HG03575 (cell line): Measurements from ENCODE around the gene RCOR1.
A peak's percentile ranks its signal among the peaks of the same experiment; 100 is the strongest.
"Not testable (repeated sequence)": the region's sequence is repeated elsewhere in the genome, so short reads cannot be mapped to it uniquely, and the experiment has no call there.

Experiments
- ATAC-seq: cut with Tn5 transposase; IDR thresholded peaks from one replicate; pipeline ENCODE4 v1.9.1; 2021; ENCODE audit not compliant: unreplicated experiment, insufficient number of reproducible peaks, low FRiP score; ENCODE audit errors: extremely low read depth

The RCOR1 gene

GRCh38 chr14:102591944-102592762, at the start of gene RCOR1:
Gene RCOR1, plus strand, starts transcription at chr14:102592649. Its CDS starts 238 bp downstream, at chr14:102592887.
- peak; percentile 38 for ATAC-seq

DNA sequence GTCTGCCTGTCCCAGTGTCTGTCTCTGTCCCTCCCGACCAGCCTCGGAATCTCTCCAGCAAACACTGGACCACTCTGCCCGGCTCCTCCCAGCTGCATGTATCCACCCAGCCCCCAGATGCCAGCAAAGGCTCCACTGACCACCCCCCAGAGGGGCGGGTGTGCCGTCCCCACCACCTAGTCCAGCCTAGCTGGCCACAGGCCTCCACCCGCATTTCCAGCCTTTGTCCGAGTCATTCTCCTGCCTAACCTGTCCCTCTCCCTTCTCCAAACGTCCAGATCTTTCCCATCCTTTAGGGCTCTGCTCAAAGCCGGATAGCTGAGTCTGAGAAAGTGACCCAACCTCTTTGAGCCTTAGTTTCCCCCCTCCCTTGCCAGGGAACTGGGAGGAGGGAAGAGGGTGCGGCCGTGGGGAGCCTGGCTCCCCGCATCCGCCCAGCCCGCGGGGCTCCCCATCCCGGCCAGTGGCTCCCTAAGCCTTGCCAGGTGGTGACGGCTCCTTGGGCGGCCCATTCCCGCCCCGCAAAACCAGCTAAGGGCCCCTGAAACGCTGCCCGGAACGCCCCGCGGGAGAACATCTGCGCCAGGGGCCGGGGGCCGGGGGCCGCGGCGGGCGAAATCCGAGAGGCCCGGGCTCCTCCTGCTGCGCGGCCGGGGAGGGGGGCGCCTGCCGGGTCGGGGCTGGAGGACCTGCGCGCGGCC, 48.3 kb upstream of the RCOR1 start:
- ATAC-seq, result no peak

- ATAC-seq, result no peak
Observed at GRCh38 chr14:102544747-102545460, 47.5 kb upstream of the RCOR1 start.

DNA sequence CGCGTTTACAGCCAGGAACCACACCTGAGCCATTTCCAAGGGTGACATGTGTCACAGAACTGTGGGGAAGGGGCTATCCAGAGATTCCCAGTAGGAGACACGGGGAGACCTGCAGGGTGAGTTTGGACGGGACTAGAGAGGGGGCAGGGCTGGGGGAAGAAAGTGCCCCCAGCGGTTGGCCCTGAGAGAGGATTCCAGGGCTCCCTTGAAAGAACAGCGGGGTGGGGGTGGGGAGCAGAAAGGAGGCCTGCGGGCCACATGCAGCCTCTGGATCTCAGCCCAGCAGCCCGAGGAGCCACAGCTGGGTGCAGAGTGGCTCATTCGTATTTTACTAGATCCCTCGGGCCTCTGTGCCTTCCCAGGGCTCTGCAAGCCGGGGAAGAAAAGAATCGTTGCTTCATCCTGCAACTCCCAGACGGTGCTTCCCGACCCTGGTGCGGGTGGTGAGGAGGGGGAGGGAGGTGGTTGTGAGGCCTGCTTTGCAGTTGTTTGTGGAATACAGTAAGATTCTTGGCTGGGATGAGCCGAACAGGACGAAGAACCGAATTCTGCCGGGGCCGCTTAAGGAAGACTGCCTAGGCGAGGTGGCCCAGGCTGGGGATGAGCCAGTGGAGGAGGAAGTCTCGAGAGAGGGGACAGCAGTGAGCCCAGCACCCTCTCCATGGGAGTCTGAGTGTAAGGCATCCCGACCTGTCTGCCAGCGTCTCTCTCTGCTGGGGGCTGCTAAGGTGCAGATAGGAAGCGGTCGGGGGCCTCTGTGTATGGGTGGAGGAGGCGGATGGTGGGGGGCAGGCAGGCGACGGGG, 46.8 kb upstream of the RCOR1 start:
- no peak for ATAC-seq

DNA sequence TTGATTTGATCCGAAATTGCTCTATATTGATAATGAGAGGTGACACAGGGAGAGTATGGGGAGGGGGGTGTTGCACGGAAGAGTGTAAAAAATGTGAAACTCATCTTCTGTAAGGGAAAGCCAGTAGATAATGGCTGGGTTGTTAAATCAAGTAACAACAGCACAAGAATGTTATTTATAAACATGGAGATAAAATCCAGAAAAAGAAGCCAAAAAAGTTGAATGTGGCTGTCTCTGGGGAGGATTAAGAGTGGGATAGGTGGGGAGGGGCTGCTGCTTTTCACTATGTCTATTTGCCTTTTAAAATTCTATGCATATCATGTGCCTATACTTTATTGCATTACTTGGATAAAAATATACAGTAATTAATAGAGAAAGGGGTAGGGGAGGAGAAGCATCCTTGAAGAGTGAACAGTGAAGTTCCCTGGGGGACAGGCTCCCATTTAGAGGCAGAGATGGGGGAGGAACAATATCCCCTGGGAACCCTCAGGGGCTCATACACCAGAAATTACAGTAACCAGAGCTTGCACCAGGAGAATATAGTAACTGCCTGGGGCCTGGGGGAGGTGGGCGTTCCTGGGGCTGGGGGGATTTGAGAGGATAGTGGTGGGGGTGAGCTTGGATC, 43.7 kb upstream of the RCOR1 start:
- no peak for ATAC-seq

- not testable (repeated sequence) for ATAC-seq
Observed at GRCh38 chr14:102550927-102551401, 41.5 kb upstream of the RCOR1 start.

DNA sequence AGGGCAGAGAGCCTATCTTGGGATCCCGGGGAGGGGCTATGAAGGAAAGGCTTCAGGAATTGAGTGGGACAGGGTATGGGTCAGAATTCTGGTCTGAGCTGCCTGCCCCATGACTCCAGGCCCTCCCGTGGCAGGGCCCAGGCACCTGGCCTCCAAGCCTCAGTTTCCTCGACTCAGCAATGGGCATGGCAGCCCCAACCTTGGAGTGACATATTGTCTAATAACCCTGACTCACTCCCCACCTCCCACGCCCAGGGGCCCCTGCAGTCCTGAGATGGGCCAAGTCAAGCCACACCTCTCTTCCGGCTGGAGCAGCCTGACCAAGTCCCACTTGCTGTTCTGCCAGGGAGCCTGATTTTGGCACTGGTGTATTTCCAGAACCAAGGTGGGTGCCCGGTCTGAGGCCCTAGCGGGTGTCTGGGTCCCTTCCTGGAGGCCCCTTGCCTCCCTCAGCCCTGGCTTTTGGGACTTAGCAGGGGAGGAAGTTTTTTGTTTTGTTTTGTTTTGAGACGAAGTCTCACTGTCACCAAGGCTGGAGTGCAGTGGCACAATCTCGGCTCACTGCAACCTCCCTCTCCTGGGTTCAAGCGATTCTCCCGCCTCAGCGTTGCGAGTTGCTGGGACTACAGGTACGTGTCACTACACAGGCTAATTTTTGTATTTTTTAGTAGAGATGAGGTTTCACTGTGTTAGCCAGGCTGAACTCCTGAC, 40.3 kb upstream of the RCOR1 start:
- no peak for ATAC-seq

GRCh38 chr14:102554821-102555819, 37.3 kb upstream of the RCOR1 start:
- no peak for ATAC-seq

DNA sequence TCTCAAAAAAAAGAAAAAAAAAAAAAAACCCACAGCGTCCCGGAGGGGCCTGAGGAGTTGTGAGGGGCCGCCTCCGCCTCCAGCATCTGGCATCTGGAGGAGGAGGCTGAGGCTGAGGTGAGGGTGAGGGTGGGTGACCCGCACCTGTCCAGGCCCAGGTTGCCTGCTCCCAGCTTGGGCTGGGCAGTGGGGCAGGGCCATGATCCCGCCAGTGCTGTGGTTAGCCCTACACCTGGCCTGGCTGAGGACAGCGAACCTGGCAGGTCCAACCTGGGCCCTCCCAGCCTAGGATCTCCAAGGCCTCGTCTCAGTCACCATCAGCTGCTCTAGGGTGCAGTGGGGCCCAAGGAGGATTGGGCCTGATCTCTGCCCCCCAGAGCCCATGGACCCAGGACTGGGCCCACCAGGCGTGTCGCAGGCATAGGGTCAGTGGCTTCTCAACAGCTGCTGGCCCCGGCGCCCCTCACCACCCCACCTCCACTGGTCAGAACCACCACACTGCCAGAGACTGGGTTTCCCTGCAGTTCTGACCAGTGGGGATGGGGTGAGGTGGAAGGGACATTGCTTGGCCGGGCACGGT, 36.3 kb upstream of the RCOR1 start:
- ATAC-seq, result no peak

GRCh38 chr14:102557434-102558226, 34.8 kb upstream of the RCOR1 start:
- ATAC-seq, result no peak

- no peak for ATAC-seq
Observed at GRCh38 chr14:102558556-102558955, 33.9 kb upstream of the RCOR1 start.

GRCh38 chr14:102560458-102561261, 31.8 kb upstream of the RCOR1 start:
- no peak for ATAC-seq

GRCh38 chr14:102565331-102565887, 27.0 kb upstream of the RCOR1 start:
- ATAC-seq, result no peak

GRCh38 chr14:102565959-102566358, 26.5 kb upstream of the RCOR1 start:
- ATAC-seq, result no peak
